Iris pigment epithelial cell (primary cell): Measurements from ENCODE around the gene TAOK1.
"Not testable (repeated sequence)": the region's sequence is repeated elsewhere in the genome, so short reads cannot be mapped to it uniquely, and the experiment has no call there.

Source experiments
- DNase-seq: peaks from one replicate; pipeline ENCODE4 v3.0.0-alpha.2; 2011; ENCODE audit warnings: low read depth

TAOK1 gene

GRCh38 chr17:29549177-29549923, 159.2 kb downstream of the TAOK1 start:
- DNase-seq: peak; percentile 51

GRCh38 chr17:29555840-29556239, 165.7 kb downstream of the TAOK1 start:
- DNase-seq: no peak

GRCh38 chr17:29557085-29557738, 167.0 kb downstream of the TAOK1 start:
- DNase-seq: peak; percentile 63

GRCh38 chr17:29557739-29558116, 167.6 kb downstream of the TAOK1 start:
- DNase-seq: no peak

DNA sequence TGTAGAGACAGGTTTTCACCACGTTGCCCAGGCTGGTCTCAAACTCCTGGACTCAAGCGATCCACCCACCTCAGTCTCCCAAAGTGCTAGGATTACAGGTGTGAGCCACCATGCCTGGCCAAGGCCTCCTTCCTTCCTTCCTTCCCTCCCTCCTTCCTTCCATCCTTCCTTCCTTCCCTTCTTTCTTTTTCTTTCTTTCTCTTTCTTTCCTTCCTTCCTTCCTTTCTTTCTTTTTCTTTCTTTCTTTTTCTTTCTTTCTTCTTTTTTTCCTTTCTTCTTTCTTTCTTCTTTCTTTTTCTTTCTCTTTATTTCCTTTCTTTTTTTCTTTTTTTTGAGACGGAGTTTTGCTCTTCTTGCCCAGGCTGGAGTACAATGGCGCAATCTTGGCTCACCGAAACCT, 168.0 kb downstream of the TAOK1 start:
- DNase-seq: not testable (repeated sequence)

GRCh38 chr17:29559640-29560039, 169.5 kb downstream of the TAOK1 start:
- DNase-seq: no peak

- no peak for DNase-seq
Observed at GRCh38 chr17:29560316-29560715, 170.2 kb downstream of the TAOK1 start.

DNA sequence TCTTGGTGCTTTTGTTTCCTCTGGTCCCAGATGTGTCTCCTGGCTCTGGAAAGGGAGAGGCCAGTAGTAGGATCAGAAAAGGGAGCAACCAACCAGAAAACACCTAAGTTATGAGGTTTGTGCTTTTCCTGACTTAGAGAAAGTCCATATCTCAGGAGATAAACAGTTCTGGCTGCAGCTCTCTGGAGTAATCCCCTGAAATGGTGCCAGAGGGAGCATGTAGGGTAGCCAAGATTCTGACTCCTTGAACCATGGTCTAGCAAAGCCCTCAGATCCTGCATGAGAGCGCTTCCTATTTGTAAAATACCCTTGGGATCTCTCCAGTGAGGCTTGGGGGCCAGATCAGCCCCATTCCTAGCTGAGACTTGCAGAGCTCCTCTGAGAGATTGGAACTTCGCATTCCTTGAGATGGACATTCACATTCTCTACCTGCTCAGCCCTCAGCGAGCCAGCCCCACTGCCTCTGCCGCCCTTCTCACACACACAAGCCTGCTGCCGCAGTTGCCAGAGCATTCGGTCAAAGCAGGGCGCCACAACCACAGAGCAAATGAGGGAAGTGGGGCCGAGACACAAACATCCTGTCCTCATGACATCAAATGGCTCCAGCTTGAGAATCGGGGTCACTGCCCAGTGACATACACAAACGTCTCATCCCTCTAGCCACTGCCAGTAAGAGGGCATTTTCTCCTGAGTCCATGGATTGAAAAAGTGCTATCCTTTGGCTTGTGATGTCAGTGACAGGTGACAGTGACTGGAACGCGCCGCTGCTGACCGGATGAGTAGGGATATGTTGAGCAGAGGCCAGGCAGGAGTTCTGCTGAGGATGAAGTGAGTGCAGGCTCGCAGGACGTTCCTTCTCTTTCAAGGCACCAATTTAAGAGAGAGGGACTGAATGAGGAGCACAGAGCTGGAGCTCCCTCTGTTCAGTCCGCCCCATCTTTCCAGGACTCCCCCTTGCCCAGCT, 171.7 kb downstream of the TAOK1 start:
- DNase-seq: peak; percentile 17

DNA sequence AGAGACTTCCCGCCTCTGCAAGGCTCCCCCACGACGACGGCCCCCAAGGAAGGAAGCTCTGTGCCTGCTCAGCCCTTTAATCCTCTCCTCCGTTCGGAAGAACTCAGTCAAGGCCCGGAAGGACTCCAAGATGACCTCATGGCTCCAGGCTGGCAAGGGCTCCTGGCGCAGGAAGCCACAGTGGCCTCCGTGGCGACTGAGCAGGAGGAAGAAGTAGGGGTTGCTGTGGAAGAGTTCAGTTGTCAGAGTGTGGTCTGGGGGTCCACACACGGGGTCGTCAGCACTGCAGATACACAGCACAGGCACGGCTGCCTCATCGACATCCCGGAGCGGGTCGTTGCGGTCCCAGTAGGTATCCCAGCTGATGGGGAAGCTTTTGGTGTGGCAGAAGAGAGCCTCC, 172.5 kb downstream of the TAOK1 start:
- no peak for DNase-seq

GRCh38 chr17:29563816-29564215, 173.7 kb downstream of the TAOK1 start:
- no peak for DNase-seq

DNA sequence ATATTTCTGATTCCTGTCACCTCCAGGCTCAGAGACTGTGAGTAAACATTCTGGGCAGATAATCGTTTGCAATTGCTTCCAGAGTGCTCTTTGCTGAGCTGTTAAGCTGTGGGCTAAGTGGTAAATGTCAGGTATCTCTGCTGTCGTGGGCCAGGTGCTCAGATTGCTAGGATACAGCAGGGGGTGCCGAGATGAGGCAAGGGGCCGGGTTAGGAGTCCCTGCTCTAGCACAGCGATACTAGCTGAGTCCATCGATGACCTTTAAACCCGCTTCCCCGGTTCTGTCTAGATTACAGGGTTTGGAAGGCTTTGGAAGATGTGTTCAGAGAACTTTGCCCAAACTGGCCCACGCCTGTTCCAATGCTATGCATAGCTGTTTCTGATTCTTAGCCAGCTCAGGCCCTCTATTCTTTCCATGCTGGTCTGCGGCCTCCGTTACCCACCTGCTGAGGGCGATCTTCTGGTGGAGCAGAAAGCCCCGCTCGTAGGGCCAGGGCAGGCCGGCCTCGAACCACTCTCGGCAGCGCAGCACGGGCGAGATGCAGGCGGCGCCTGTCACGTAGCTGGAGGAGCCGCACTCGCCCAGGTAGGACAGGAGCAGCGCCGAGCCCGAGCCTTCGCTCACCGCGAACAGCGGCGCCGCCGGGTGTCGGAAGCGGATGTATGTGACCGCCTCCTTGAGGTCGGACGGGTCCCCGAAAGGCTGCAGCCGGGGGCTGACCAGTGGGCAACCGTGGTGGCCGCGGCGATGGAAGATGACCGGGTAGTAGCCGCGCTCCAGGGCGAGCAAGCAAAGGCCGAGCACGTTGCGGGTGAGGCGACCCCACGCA, 175.7 kb downstream of the TAOK1 start:
- DNase-seq: no peak

DNA sequence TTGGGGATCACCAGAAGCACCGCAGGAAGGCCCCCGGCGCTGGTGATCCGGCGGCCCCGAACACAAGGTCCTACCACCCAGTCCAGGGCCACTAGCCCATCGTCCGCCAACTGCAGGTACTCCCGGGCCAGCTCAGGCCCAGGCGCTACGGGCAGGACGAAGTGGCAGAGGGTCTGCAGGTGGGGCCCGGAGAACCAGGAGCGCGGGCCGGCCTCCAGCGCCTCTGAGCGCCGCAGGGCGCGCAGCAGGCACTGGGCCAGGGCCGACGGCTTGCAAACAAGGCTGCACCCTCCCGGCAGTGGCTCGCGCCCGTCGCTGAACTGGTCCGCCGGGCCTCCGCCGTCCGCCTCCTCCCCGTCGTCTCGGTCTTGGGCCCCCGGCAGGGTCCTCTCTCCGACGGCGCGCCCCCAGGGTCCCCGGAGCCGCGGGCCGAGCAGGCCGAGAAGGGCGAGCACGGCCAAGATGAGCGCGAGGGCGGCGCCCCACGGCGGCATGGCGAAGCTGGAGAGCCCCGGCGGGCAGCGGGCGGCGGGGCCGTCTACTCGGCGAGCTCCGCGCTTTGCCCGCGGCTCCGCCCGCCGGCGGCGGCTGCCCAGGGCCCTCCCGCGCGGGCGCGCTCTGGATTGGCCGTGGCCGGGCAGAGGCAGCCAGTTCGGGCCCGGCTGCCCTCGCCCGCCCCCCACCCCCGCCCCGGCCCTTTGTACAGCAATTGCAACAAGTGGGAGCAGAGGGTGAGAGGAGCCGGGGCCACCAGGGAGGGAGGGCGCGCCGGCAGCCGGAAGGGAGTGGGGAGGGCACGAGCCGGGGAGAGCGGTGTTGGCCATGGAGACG, 176.5 kb downstream of the TAOK1 start, which contains the start of gene ABHD15:
Gene ABHD15, minus strand, starts transcription at position 565 of the 831 bp plus-strand sequence. Its CDS starts 71 bp downstream, at position 494.
- DNase-seq: peak; percentile 71

- DNase-seq: no peak
Observed at GRCh38 chr17:29567304-29567553, 177.1 kb downstream of the TAOK1 start.

- peak; percentile 43 for DNase-seq
Observed at GRCh38 chr17:29567554-29568330, 177.6 kb downstream of the TAOK1 start.

DNA sequence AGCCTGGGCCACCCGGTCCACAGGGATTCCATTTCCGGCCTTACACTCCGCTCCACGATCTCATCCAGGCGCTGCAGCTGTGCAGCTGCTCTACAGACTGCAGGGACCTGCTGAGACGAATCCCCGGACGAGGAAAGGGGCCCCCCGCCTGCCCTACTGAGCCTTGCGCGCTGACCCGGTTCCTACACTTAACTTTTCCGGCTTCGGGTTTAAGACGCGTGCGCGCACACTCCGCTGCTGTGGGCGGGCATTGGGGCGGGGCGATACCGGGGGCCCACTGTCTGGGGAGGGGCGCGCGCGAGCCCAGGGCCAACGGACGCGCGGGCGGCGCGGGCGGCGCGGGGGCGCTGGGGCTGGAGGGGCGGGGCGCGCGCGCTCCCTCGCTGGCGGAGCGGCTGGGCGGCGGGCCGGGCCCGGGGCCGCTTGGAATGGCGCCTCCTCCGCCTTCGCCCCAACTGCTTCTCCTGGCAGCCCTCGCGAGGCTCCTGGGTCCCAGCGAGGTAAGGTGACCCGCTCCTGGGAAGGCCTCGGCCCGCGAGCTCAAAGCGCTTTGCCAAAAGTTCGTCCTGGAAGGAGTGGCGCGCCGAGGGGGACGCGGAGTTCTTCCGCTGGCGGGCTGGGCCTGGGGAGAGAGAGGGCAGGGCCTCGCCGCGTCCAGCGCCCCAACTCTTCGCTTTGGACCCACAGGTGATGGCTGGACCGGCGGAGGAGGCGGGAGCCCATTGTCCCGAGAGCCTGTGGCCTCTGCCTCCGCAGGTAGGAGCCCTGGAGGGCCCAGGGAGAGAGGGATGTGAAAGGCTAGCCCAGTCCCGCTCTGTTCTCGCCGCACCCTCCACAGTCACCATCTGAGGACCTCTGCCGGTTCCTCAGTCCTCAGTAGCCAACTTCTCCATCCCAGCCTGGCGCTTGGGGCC, 178.4 kb downstream of the TAOK1 start, which contains the start of gene TP53I13:
Gene TP53I13, plus strand, starts transcription at position 371 of the 914 bp plus-strand sequence. Its CDS starts 58 bp downstream, at position 429.
- peak; percentile 83 for DNase-seq

DNA sequence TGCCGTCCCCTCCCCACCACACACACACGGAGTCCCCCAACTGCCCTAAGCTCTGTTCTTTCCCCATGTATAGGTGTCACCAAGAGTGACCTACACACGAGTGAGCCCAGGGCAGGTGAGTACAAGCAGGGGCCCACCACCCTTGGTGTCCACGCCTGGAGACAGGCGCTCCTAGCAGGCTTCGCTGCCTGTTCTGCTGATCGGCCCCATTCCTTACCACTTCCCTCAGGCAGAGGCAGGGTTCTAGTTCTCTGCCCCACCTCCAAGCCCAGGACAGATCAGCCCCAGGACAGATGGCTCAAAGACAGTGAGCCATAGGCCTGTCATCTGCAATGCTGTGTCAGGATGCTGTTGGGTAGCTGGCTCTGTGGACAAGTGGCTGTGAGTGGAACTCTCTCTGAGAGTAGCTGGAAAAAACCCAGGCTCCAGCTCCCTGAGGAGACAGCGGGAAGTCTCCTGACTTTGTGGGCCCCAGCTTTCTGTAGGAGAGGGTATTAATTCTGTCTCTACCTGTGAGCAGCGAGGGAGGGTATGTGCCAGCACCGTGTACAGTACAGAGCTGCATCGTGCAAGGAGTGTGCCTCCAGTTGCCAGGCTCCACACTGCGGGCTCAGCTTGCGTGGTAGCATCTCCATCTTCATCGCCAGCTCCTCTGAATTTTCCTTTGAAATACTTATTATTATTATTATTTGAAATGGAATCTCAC, 179.2 kb downstream of the TAOK1 start:
- no peak for DNase-seq

GRCh38 chr17:29570521-29570920, 180.4 kb downstream of the TAOK1 start:
- no peak for DNase-seq

- no peak for DNase-seq
Observed at GRCh38 chr17:29571486-29571882, 181.3 kb downstream of the TAOK1 start.
